ENCODE results near the gene NCR1. TPM values are rescaled to one million over a fixed set of nuclear protein-coding genes. Genes with fewer than 3 reads are reported as not detected.
A peak's percentile ranks its signal among the peaks of the same experiment; 100 is the strongest.

NCR1 gene
- polyA plus RNA-seq, 2 of the 4 experiments (the other 2 are of a cell fraction), result not detected

DNA sequence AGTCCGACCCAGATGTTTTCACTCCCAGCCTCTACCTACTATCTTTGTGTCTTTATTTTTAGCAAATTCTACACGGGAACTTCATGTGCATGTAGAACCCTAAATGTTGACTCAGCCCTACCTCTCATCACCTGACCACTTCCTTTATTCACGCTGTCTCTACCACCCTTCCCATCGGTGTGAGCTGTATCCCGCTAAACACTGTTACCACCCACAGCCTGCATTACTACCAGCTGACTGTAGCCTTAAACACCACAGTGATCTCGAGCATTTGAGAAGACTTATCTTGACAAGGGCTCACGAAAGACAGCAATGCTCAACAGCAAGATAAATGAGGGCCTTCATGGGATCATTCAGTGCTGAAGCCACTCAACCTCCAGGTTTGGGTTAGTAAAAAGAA, 15.1 kb downstream of the NCR1 start (continued):
- TF ChIP-seq BCL3 (IDR thresholded peaks at IDR 0.05), result no peak
- no peak for TF ChIP-seq FOXS1 (CRISPR knock-in tag; IDR thresholded peaks at IDR 0.05)
- TF ChIP-seq PBX3 (IDR thresholded peaks at IDR 0.05), result no peak
- TF ChIP-seq MAFK (IDR thresholded peaks at IDR 0.05; ENCODE audit: partially characterized antibody), result no peak
- TF ChIP-seq ZFP36 (IDR thresholded peaks at IDR 0.05; ENCODE audit: borderline replicate concordance, partially characterized antibody), result no peak
- no peak for TF ChIP-seq RFX5 (IDR thresholded peaks at IDR 0.05)
- TF ChIP-seq CHD2 (IDR thresholded peaks at IDR 0.05; ENCODE audit: low read length, partially characterized antibody), result no peak

DNA sequence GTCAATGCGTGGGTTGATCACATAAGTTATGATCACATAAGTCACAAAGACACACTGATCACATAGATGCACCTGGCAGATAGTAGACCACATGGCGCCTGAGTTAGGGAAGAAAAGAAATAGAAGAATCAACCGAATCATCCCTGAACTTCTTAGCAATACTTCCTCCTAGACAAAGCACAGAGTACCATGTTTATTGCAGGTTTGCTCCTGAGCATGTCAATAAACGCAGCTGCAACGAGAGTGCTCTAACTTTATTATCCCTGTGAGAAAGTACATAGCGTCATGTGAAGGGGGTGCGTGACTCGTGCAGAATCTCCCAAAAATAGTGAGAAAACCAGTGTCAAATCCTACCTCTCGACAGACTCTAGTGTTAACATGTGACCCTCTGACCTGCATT, 17.3 kb downstream of the NCR1 start:
- FAIRE-seq (no peak), ATAC-seq (0 out of 6 replicates have a peak, but pooled peaks of 1 of the 2 experiments have one; percentile 35), DNase-seq (ENCODE audit: low read depth in 1 of 2, low spot score in 1 of 2) (no peak)
- ChIA-PET POLR2A (no interaction called here), CTCF (interaction anchor here (2.6 kb wide), 1 partner anchor 42 kb away, joined by 11 read pairs; no protein-coding TSS in a partner anchor)
- H3K4me2 ChIP-seq, result no peak overlapping the region
- no peaks in the 10 kb centered on the region for H3K4me1 ChIP-seq
- 45% methylated on average over 9 of the region's 9 CpGs for WGBS (ENCODE audit: missing lambda C conversion rate)
- no peak overlapping the region for H3K27ac ChIP-seq
- peaks cover 17% of the 10 kb centered on the region for H3K9me3 ChIP-seq
- TF ChIP-seq CHD4 (IDR thresholded peaks at IDR 0.05; ENCODE audit: borderline replicate concordance) (no peak), KDM1A (IDR thresholded peaks at IDR 0.05; ENCODE audit: low read depth) (no peak)
- no peak overlapping the region for H3K4me3 ChIP-seq

DNA sequence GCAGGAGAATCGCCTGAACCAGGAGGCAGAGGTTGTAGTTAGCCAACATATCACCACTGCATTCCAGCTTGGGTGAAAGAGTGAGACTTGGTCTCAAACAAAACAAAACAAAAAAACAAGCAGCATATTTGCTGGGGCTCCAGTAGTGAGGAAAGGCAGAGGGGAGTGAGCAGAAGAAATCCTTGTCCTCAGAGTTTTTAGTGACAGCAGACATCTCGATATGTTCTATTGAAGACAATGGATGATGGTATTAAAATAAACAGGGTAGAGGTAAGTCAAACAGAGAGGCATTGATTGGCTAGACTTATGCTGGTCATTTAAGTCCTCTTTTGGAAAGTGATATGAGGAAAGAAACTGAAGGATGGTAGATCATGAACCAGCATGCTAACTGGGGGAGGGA, 22.4 kb downstream of the NCR1 start:
- no peaks in the 10 kb centered on the region for H3K4me1 ChIP-seq
- ATAC-seq (no peak), FAIRE-seq (peak; percentile 18), DNase-seq (ENCODE audit: low read depth in 1 of 2, low spot score in 1 of 2) (peak in 1 of 2 experiments; percentile 40)
- no peak overlapping the region for H3K4me3 ChIP-seq
- no peak for TF ChIP-seq ZSCAN20 (CRISPR knock-in tag; IDR thresholded peaks at IDR 0.05)
- no peak for TF ChIP-seq HEYL (CRISPR knock-in tag; IDR thresholded peaks at IDR 0.05)
- TF ChIP-seq EHF (CRISPR knock-in tag; IDR thresholded peaks at IDR 0.05), result no peak
- no peak for TF ChIP-seq RCOR1 (IDR thresholded peaks at IDR 0.05; ENCODE audit: low read depth, low read length)
- TF ChIP-seq RNF2 (IDR thresholded peaks at IDR 0.05; ENCODE audit: borderline replicate concordance, low read depth), result no peak
- no peak for TF ChIP-seq EHMT2 (IDR thresholded peaks at IDR 0.05; ENCODE audit: low read depth)
- no peak for TF ChIP-seq ZFP36 (IDR thresholded peaks at IDR 0.05; ENCODE audit: borderline replicate concordance, partially characterized antibody)
- no peak for TF ChIP-seq SREBF2 (IDR thresholded peaks at IDR 0.05)
- TF ChIP-seq BHLHE40 (IDR thresholded peaks at IDR 0.05; ENCODE audit: low read depth, low read length), result no peak
- no peak for TF ChIP-seq FOSL2 (IDR thresholded peaks at IDR 0.05)
- TF ChIP-seq FOSL2 (CRISPR knock-in tag; IDR thresholded peaks at IDR 0.05), result no peak
- TF ChIP-seq NR3C1 (IDR thresholded peaks at IDR 0.05), result no peak
- no peak for TF ChIP-seq BCL3 (IDR thresholded peaks at IDR 0.05)
- TF ChIP-seq MAX (IDR thresholded peaks at IDR 0.05), result no peak
- TF ChIP-seq PBX3 (IDR thresholded peaks at IDR 0.05), result no peak
- TF ChIP-seq FOXS1 (CRISPR knock-in tag; IDR thresholded peaks at IDR 0.05), result no peak
- H3K27ac ChIP-seq, result no peak overlapping the region
- 9% methylated on average over 2 of the region's 2 CpGs for WGBS (ENCODE audit: missing lambda C conversion rate)
- CTCF ChIA-PET, result interaction anchor here (1.2 kb wide), 1 partner anchor 10 kb away, joined by 5 read pairs; no protein-coding TSS in a partner anchor
- POLR2A ChIA-PET, result no interaction called here
- H3K4me2 ChIP-seq, result no peak overlapping the region
- peaks cover 41% of the 10 kb centered on the region for H3K9me3 ChIP-seq

All from A549 (cell line).